Measurements from ENCODE around the gene OPA3.

Gene OPA3

DNA sequence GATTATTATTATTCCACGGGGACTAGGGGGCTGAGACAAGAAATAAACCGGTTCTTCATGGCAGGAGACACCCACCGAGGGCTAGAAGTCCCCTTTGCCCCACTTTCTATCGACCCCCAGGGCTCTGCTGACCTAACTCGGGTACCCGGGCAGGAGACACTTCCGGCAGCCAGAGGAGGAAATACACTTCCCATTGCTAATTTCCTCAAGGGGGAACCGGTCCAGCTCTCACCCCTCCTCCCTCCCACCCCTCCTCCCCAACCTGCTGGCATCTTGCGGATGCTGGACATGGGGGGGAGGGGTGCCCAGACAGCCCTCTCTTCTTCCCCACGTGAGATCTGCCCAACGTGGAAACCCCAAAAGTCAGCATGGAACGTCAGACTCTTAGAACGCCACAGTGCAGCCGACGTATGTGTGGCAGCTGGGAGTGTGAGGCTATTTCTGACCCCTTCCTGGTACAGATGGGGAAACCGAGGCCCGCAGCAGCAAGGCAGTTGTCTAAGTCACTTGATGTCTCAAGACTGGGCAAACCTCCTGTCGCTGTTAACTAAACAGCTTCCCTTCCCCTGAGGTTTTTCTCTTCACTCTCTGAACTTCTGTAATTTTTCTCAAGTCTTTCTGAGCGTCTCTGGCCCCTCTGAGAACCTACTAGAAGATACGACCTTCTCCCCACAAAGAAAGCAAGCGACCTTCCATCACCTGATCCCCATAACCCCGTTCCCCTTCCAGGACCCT, 13.8 kb upstream of the OPA3 start:
- DNase-seq (ENCODE audit: low spot score) = no peak

DNA sequence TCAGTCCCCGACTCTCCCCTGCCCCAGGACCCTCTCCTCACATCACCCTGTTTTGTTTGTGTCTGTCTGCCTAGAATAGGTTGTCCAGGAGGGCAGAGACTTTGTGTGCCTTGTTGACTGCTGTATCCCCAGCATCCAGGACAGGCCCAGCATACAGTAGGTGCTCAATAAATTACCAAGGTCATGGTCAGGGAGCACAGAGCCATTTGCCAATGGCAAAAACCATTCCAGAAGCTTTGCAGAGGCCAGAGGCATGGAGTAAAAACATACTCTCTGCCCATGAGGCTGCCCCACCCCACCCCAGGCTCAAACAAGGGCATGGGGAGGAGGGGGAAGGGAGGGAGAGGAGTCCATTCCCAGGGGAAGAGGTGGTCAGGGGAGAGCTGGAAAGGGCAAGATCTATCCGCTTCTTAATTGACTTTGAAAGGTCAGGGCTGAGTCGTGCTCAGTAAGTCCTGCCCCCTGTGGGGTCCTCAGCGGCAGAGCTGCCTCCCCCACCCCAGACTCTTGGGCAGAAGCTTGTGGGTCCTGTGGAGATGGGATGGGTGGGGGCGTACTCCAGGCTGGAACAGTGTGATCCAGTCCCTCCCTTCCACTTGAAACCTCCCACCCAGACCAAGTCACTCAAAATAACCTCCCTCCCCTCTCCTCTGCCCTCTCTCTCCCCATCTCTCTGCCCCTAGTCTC, 13.0 kb upstream of the OPA3 start:
- no peak for DNase-seq (ENCODE audit: low spot score)

DNA sequence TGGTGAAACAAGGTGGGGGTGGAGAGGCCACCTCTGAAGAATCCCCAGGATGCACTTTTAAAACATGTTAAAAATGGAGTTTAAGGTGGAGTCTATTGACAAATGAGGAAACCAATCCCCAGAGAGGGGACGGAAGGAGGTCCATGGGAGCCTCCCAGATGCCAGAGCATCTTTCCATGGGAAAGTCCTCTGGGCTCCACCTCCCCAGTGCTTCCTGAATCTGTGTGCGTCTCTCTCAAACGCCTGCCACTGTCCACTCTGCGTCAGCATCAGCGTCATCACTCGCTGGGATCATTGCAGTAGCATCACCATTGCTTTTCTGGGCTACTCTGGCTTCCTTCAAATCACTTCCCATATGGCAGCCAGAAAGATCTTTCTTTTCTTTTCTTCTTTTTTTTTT, 11.2 kb upstream of the OPA3 start:
- DNase-seq (ENCODE audit: low spot score) = no peak

DNA sequence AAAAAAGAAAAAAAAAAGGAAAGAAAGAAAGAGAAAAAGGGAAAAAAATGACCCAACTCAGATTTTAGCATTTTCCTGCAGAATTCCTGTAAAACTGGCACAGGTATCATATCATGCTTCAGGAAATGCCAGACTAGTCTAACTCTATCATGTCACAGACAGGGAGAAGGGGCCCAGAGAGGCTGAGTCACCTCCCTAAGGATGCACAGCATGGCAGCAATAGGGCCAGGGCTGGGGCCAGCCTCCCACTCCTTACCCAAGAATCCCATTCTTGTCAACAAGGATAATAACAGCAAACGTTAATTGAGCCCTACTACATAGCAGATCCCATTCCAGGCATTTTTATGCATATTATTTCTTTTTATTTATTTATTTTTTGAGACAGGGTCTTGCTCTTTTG, 8.9 kb upstream of the OPA3 start:
- DNase-seq (ENCODE audit: low spot score) = no peak

DNA sequence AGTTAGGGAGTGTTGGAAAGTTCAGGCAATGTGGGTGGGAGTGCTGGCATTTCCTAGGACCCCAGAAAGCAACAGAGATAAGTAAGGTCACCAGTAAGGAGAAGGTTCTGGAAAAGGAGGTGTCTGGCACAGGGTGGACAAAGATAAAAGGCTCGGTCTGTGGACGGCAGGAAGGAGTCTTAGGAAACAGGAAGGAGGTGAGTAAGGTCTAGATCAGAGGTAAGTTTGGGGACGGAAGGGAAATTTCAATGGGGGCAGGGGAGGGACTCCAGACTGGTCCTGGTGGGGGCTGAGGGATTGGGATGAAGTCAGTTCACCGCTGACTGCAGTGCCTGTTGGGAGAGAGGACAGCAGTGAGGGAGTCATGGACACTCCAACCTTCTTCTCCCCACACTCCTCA, 7.8 kb upstream of the OPA3 start:
- no peak for DNase-seq (ENCODE audit: low spot score)

DNA sequence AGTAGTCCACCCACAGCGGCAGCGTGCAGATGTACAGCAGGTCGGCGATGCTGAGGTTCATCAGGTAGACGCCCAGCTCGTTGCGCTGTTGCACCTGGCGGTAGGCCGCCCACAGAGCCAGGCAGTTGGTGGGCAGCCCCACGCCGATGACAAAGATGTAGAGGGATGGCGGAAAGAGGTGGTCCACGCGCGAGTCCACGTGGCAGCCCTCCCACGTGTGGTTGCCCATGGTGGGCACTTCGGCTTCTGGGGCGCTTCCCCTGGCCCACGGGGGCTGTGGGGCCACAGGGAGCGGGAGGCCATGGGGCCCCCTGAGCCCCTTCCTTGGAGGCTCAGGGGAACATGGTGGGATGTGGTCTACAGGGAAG, 7.0 kb upstream of the OPA3 start:
- DNase-seq (ENCODE audit: low spot score) = no peak

DNA sequence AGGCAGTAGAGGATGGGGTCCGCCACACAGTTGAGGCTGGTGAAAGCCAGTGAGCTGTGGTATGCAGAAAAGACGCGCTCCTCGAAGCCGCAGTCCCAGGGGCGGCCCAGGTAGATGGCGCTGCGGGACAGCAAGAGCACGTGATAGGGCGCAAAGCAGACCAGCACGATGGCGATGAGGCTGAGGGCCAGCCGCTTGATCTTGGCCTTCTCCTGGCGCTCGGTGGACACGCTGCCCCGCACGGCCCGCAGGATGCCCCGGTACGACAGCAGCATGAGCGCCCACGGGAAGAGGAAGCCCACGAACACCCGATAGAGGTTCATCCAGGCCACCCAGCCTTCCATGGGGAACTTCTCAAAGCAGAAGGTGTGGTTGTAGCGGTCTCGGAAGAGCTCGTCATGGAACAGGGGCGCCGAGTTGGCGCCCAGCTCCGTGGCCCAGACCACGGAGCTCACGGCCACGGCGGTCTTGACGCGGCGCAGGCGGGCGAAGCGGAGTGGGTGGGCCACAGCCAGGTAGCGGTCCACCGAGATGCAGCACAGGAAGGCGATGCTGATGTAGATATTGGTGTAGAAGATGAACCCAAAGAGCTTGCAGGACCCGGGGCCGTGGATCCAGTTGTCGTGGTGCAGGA, 6.5 kb upstream of the OPA3 start:
- no peak for DNase-seq (ENCODE audit: low spot score)

DNA sequence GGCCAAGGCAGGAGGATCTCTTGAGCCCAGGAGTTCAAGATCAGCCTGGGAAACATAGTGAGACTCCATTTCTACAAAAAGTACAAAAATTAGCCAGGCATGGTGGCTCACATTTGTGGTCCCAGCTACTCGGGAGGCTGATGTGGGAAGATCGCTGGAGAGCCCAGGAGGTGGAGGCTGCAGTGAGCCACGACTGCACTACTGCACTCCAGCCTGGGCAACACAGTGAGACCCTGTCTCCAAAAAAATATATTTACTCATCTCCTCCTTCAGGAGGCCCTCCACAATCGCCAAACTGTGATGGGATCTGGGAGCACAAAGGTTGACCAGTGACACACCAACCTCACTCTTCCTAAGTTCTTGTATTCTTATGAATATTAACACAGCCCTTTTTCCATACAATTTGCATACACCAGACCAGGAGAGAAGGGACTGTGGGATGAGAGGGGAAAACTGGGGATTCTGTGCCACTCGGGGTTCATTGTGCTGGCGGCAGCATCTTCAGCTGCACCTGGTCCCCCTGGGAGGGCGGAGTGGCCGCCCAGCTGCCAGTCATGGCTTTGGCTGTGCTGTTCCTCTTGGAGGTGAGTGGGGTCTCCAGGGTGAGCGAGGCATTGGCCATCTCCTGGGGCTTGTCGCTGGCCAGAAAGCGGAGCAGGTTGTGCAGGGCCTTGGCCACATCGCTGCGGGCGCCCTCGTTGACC, 5.8 kb upstream of the OPA3 start:
- DNase-seq (ENCODE audit: low spot score) = no peak

DNA sequence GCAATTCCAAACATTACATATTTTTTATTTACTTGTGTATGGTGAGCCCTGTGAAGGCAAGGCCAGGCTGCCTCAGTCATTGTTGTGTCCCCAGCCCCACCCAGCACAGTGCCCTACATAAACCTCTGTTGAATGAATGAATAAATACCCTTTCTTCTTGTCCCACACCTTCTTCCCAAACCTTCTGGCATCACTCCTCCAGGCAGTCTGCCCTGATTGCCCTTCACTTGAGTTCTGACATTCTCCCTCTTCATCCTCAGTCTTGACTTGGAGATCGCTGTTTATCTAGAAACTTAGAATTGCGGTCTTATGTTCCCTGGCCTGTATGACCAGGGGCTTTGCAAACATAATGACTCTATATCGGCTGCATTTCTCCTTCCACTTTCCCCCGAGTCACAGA, 5.2 kb upstream of the OPA3 start:
- DNase-seq (ENCODE audit: low spot score) = no peak

DNA sequence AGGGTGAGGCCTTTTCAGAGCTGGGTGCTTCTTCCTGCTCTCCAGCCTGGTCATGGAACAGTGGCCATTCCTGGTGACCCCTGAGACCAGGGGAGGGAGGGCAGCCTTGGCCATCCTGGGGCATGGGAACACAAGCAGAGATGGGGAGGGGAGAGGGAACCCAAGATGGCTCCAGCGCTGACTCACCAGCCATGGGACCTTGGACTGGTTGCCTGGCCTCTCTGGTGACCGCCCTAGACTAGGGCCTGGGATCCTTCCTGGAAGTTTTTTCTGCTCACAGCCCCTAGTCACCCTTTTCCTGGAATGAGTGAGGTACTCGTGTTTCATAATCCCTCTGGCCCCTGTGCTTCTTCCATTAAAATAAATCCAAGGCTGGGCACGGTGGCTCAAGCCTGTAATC, 3.3 kb upstream of the OPA3 start:
- no peak for DNase-seq (ENCODE audit: low spot score)

DNA sequence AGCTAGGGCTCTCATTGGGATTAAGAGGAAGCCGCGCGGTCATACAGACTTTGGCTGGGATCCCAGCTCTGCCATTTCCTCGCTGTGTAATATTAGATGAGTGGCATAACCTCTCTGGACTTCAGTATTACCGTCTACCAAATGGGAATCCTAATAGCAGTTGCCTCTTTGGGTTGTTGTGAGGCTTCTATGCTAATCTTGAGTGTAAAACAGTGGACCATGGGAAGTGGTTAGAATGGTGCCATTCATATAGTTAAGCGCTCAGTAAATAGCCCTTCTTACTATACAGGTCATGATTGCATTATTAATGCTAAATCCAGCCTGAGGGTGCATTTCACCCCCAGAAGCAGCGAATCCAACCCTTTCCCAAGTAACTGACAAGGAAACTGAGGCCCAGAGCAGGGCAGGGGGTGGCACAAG, 566 bp upstream of the OPA3 start:
- DNase-seq (ENCODE audit: low spot score) = no peak

DNA sequence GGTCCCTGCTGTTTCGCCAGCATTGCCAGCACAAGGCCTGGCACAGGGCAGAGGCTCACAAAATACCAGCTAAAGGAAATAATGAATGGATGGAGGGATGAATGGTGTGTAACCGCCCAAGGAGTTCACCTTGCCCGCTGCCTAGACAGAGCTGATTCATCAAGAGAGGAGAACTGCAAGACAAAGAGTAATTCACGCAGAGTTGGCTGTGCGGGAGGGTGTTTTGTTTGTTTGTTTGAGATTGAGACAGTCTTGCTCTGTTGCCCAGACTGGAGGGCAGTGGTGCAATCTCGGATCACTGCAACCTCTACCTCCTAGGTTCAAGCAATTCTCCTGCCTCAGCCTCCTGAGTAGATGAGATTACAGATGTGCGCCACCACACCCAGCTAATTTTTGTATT, 3.0 kb downstream of the OPA3 start:
- no peak for DNase-seq (ENCODE audit: low spot score)

DNA sequence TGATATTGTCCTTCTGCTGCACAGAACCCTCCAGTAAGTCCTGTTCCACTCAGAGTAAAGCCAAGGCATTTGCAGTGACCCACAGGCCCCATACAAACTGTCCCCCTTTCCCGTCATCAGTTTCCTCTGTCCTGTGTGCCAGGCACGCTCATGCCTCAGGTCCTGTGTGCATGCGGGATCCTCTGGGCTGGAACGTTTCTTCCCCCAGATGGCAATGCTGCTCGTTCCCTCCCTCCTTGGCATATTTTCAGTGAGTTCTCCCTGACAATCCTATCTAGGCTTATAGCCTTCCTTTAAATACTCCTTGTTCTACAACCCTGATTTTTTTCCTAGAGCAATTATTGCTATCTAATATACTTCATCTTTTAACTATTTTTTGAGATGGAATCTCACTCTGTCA, 5.7 kb downstream of the OPA3 start:
- no peak for DNase-seq (ENCODE audit: low spot score)

DNA sequence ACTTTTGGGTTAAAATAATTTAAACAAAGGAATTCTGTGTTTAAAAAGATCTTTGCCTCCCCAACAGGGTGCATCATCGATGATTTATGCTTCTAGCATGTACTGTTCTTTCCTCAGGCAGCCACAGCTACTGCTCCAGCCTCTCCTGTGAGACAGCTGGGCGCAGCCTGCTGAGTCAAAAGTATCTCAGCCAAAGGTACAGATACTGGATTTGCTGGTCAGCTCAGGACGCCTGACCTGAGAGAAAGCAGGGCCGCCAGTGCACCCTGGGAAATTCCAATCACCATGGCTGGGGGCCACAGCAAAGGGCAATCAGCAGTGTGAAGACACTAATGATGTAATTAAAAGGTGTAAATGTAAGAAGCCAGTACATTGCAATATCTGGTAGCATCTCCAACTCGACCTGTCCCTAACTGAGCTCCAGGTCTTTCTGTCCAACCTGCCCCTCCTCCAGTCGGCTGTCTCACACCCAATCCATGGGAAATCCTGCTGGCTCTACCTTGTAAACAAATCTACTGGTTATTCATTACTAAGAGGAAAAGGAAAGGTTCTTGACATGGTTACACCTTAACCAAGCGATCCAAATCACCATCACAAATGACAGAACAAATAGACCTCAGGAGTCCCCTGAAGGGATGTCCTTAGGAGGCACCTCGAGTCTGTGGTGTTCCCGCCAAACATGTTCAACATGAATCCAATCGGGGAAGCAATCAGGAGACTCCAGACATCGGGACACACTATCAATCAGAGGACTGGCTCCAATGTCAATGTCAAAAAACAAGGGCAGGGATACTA, 7.3 kb downstream of the OPA3 start:
- DNase-seq (ENCODE audit: low spot score) = no peak

DNA sequence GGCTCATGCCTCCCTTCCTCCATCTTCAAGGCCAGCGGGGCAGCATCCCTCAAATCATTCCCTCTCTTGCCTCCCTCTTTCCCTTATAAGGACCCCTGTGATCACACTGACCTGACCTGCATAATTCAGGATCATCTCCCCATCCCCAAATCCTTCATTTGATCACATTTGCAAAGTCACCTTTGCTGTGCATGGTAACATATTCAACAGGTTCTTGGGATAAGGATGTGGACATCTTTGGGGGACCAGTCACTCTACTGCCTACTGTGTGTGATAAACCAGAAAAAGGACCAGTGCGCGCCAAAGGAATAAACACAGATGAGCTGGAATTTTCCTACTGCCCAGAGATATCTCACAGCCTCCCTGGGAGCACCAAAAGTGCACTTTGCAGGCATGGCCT, 7.9 kb downstream of the OPA3 start:
- no peak for DNase-seq (ENCODE audit: low spot score)

DNA sequence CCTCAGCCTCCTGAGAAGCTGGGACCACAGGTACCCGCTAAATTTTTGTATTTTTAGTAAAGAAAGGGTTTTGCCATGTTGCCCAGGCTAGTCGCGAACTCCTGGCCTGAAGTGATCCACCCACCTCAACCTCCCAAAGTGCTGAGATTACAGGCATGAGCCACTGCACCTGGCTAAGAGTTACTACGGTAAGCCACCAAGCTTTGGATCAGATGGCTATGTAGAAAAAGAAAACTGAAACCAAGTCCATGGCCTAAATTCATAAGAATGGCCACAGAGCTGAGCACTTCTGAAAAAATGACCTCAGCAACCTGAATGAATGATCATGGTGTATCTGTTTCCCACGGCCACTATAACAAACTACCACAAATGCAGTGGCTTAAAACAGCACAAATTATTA, 9.4 kb downstream of the OPA3 start:
- DNase-seq (ENCODE audit: low spot score) = no peak

DNA sequence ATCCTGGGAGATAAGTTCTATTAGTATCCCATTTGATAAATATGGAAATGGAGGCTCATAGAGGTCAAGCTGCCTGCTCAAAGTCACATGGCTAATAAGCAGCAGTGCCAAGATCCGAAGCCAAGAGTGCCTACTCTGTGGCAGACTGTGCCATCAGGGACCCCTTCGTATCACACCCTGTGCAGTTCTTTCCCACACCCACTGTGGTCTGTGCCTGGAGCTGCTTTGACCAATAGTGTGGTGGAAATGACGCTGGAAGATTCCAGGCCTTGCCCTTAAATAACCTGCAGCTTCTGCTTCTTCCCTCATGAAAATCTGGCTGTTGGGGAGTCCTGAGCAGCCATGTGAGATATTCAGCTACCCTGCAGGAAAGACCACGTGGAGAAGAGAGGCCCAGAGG, 10.1 kb downstream of the OPA3 start:
- no peak for DNase-seq (ENCODE audit: low spot score)

DNA sequence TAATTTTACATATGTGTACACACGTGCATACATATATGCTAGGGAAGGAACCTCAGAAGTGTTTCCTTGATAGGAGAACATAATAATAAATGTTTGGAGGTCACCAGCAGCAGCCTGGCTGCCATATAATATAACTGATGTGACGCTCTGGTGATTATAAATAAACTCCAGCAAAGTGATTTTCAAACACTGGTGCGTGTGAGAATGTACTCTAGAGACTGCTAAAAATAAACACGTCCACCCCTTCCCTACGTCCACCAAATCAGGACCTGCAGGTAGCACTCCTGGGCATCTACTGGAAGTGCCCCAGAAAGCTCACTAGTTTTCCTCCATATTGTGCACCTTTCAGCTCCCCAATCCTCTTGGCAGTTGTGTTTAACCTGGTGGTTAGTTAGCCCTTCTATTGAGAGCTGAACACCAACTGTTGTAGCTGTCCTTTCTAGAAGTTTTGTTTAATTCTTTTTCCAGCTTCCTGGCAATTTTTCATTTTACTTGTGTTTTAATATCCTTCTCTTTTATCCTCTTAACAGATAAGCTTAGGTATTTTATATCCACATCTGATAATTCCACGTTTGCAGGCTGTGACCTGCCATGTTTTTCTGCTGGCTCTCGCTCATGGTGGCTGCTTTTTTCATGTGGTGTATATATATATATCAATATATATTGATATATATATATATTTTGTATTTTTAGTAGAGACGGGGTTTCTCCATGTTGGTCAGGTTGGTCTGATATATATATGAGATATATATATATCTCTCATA, 13.0 kb downstream of the OPA3 start:
- DNase-seq (ENCODE audit: low spot score) = no peak

DNA sequence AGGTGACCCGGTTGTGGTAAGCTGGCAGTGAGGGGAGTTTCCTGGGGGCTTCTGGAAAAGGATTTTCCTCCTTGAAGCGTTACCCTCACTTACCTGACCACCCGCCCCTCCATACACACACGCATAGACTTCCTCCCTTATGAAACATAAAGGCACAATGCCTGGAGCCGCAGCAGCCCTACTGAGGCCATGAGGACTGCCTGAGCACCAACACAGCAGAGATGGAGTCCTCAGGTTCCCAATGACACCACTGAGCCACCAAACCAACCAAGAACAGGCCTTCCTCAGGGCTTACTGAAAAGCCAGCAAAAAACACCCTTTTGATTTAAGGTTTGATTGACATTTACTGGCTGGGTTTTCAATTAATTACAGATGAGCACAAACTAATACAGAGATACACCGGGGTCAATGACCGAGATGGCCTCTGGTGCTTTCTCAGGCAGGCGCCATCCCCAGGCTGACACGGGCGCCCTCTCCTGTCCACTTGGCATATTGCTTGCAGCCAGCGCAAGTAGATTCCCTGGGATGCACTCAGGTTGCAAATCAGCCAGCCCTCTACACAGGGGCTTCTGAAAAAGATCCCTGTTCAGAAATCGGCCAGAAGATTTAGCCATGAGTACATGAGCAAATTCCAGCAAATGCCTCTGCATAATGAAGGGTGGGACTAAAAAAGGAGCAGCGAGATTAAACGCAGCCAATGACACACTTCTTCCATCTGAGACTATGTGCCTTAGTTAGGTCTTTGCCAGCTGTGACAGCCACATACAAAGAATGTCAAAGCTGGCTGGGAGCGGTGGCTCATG, 14.8 kb downstream of the OPA3 start:
- no peak for DNase-seq (ENCODE audit: low spot score)

DNA sequence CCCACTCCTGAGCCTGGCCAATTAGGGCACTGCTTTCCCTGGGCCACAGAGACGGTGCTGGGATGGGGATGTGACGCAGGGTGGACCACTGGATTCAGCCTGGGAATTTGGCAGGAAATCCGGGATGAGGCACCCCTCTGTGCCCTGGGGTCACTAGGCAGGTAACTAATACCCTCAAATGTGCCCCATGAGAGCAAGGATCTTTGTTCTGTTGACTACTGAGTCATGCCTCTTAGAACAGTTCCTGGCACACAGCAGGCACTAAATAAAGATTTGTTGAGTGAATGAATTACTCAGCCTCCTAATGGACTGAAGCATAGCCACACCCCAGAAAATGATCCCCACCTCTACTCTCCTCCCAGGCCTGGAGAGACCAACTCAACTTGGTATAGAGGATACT, 15.9 kb downstream of the OPA3 start:
- no peak for DNase-seq (ENCODE audit: low spot score)

DNA sequence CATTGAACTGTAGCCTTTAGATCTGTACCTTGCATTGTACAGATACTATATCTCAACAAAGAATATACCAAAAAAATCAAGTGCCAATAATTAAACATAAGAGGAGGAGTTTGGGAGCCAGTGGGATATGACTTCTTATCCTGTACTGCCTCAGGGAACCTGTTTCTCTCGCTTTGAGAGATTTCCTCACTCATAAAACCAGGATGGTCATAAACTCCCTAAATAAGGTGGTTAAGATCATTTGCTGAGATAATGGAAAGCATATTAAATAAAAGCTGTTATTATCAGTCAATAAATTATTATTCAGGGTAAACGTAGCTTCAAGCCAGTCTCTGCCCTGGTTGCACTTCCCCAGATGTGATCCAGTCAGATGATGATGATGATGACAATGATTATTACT, 17.0 kb downstream of the OPA3 start:
- no peak for DNase-seq (ENCODE audit: low spot score)

Measured in left forelimb (tissue), 1 donor.